GM21367 (cell line): ENCODE data around the gene GIT1.

Experiments used
- ATAC-seq: cut with Tn5 transposase; IDR thresholded peaks from one replicate; pipeline ENCODE4 v1.9.1; 2021; ENCODE audit not compliant: unreplicated experiment

The GIT1 gene

DNA sequence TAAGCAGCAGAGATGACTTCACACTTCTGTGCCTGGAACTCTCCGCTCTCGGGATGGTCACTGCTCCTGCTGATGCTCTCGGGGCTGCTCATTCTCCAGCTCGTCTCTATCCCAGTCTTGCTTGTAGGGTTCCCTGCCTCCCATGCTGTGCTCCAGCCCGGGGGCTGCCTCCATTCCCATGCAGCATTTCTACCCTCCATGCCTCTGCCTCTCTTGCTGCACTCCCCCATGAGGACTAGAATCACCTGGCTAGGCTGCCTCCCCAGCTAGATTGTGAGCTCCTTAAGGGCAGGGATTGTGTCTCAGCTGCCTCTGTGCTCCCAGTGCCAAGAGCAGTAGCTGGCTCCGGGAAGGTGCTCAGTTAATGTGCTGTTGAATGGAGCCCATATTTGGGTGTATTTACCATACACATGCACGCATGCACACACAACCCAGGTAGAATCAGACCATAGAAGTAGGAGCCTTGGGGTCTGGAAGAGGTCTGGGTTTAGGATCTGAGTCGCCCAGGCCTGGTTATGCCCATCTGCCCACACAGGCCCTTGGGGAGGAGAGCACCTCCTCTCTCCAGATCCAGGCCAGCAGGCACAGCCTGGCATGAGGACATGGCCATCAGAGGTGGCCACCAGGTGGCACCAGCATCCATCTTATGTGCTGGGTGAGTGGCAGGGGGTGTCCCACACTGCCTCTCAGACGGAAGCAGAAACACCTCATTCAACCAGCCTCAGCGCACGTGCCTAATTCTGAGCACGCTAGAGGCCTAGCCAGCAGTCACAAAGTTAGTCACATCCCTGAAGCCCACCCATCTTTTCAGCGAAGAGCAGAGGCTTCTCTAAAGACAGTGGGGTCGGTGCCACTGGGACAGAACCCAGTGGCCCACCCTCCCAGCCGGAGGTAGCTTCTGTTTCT is 9.3 kb downstream of the GIT1 start:
- peak; percentile 69 for ATAC-seq

DNA sequence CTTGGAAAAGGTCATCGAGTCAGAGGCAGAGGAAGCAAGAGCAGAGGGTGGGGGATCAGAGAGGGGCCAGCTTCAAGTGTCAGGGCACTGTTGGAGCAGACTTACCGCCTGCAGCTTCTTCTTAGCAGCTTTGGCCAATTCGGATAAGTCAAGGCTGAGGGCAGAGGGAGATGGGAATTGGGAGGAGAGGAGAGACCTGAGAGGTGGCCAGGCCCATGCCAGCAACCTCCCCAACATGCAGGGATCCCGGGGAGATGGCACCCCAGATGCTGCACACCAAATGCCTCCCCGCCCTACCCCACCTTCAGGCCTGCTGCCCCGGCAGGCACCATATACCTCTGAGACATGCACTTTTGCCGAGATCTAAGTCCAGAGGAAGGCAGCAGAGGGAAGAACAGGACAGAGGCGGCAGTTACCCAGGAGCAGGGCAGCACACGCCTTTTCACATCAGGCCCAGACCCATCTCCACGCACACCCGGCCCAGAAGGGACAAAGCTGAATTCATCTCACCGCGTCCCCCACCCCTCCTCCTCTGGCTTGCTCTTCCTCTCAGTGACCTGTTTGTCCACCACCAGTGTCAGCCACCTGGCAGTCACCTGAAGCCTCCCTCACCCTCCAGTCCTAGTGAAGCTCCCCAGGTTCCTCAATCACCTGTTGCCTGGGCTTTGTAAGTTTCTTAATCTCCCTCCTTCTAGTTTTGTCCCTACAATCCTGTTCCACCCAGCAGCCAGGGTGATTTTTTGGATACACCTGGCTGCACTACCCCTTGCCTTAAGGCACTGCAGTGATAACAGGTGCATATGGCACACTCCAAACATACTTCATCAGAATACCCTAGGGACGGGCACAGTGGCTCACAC is 10.6 kb downstream of the GIT1 start:
- ATAC-seq: no peak

DNA sequence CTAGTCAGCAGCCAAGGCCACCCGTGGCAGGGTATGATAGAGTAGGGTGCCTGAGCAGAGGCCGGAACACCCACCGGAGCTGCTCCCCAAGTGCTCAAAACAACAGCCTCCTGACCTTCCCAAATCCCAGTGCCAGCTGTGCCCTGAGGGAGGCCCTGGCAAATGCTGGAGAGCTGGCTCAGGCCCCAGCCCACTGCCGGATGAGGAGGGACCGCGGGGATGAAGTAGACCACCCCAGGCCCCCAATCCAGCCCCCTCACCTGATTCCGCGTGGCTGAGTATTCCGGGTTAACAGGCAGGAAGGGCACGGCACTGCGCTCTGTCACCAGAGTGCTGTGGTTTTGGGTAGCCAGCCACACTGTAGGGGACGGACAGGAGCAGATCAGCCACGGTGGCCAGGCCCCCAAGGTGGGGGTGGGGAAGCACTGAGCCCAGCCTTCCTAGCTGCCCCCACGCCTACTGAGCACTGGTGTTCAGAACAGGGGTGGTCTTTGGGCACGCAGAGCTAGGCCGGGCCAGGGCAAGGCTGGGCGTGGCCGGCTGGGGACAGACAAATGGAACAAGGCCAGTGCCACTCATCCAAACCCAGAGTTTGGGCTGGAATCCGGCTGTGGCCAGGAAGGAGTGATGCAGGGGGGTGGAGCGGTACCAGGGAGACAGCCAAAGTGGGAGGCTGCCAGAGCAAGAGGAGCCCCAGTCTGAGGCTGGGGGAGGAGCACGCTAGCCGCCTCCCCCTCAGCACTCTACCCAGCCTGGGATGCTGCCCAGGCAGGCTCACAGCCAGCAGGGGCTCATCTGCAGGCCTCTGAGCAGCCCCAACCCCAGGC is 11.8 kb downstream of the GIT1 start:
- no peak for ATAC-seq

GRCh38 chr17:29577001-29577370 is 12.5 kb downstream of the GIT1 start:
- ATAC-seq: no peak

DNA sequence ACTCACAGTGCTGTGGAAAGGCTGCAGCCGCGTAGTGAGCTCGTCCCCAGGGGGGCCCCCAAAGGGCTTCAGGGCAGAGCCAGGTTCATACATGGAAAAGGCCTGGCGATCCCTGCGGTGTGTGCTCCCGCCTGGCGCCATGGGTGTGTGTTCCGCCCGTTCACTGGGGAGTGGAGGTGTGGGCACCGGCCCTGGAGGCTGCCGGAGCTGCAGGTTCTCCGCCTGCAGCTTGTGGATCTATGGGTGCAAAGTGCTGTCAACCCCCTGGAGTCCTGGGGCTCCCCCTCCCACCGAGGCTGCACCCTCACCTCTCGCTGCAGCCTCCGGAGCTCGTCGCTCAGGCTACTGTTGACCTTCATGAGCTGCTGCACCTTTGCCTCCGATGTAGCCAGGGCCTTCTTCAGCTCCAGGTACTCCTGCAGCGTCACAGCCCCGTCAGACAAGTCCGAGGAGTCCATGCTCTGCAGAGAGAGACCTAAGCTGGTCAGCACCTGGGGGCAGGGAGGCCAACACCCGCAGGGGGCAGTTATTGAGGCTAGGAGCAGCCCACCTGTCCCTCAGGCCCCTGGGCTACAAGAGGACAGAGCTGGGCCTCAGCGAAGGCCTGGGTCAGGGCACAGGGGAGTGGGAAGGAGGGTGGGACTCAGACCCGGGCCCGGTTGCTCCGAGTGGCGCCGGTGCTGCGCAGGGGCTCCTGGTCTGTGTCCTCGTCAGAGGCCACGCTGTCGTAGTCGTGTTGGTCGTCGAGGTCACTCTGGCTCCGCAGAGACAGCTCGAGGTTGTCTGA is 13.0 kb downstream of the GIT1 start:
- ATAC-seq: no peak

GRCh38 chr17:29575511-29576213 is 13.8 kb downstream of the GIT1 start:
- ATAC-seq: no peak

DNA sequence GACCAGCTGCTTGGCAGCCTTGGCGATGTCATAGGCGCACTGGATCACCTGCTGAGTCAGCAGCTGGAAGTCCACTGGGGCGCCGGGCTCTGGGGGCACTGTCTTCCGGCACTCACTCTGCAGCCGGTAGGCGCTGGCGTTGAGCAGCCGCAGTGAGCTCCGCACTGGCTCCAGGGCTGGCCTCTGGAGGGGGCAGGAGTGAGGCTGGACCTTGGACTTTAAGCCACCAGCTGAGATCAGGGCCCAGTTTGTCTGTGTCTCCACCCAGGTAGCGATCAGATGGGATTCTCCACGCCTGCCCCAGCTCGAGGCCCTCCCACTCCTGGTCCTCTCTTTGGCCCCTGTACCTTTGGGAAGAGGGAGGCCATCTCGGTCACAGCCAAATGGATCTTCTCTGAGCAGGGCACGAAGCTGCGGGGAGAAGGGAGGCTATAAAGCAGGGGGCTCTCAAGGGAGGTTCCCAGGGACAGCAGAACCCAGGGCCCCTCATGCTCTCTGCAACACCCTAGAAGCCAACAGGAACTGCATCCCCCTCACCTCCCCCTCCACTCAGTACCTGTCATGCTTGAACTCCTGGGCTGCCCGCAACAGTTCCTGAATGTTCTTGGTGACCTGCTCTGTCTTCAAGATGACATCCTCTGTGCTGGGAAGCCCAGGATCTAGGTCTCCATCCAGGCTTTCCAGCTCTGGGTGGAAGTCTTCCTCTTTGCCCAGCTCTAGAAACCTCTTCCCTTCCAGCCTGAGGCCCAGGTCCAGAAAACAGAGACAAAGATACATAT is 14.5 kb downstream of the GIT1 start:
- no peak for ATAC-seq

- ATAC-seq: no peak
These were observed 15.3 kb downstream of the GIT1 start for GRCh38 chr17:29573871-29574731.

- ATAC-seq: no peak
These were observed 15.9 kb downstream of the GIT1 start for GRCh38 chr17:29573558-29573869.

- no peak for ATAC-seq
These were observed 16.5 kb downstream of the GIT1 start for GRCh38 chr17:29572691-29573557.

- ATAC-seq: no peak
These were observed 17.4 kb downstream of the GIT1 start for GRCh38 chr17:29571883-29572681.

- no peak for ATAC-seq
These were observed 18.0 kb downstream of the GIT1 start for GRCh38 chr17:29571486-29571882.

DNA sequence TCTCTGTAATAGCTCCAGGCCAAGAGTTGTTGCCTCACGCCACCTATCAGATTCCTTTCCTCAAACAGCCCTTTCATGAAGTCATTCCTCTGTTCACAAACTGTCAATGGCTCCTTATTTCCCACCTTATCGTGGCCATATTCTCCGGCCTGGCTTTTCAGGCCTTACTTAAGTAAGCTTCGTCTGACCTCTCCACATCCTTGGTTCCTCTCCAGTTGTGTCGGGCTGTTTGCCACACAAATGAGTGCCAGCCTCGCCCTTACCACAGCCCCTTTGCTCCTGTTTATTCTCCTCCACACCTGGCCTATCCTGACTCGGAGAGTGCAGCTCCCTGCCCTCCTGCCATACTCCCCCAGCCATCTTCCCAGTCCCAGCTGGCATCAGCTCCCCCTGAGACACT is 18.9 kb downstream of the GIT1 start:
- no peak for ATAC-seq

DNA sequence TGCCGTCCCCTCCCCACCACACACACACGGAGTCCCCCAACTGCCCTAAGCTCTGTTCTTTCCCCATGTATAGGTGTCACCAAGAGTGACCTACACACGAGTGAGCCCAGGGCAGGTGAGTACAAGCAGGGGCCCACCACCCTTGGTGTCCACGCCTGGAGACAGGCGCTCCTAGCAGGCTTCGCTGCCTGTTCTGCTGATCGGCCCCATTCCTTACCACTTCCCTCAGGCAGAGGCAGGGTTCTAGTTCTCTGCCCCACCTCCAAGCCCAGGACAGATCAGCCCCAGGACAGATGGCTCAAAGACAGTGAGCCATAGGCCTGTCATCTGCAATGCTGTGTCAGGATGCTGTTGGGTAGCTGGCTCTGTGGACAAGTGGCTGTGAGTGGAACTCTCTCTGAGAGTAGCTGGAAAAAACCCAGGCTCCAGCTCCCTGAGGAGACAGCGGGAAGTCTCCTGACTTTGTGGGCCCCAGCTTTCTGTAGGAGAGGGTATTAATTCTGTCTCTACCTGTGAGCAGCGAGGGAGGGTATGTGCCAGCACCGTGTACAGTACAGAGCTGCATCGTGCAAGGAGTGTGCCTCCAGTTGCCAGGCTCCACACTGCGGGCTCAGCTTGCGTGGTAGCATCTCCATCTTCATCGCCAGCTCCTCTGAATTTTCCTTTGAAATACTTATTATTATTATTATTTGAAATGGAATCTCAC is 20.1 kb downstream of the GIT1 start:
- no peak for ATAC-seq

DNA sequence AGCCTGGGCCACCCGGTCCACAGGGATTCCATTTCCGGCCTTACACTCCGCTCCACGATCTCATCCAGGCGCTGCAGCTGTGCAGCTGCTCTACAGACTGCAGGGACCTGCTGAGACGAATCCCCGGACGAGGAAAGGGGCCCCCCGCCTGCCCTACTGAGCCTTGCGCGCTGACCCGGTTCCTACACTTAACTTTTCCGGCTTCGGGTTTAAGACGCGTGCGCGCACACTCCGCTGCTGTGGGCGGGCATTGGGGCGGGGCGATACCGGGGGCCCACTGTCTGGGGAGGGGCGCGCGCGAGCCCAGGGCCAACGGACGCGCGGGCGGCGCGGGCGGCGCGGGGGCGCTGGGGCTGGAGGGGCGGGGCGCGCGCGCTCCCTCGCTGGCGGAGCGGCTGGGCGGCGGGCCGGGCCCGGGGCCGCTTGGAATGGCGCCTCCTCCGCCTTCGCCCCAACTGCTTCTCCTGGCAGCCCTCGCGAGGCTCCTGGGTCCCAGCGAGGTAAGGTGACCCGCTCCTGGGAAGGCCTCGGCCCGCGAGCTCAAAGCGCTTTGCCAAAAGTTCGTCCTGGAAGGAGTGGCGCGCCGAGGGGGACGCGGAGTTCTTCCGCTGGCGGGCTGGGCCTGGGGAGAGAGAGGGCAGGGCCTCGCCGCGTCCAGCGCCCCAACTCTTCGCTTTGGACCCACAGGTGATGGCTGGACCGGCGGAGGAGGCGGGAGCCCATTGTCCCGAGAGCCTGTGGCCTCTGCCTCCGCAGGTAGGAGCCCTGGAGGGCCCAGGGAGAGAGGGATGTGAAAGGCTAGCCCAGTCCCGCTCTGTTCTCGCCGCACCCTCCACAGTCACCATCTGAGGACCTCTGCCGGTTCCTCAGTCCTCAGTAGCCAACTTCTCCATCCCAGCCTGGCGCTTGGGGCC is 20.9 kb downstream of the GIT1 start, which contains the start of gene TP53I13:
TSS of gene TP53I13 (plus strand) at position 371 of the 914 bp plus-strand sequence. CDS start at position 429, 58 bp downstream.
- ATAC-seq: no peak
